GM15510 (cell line): Measurements from ENCODE around the gene HSBP1L1.

ENCODE experiments used
- POLR2A ChIP-seq: IDR thresholded peaks from 3 replicates; pipeline ENCODE4 v1.6.1; 2011; ENCODE audit warnings: borderline replicate concordance; ENCODE audit not compliant: insufficient read length; ENCODE audit errors: extremely low read depth

The HSBP1L1 gene

DNA sequence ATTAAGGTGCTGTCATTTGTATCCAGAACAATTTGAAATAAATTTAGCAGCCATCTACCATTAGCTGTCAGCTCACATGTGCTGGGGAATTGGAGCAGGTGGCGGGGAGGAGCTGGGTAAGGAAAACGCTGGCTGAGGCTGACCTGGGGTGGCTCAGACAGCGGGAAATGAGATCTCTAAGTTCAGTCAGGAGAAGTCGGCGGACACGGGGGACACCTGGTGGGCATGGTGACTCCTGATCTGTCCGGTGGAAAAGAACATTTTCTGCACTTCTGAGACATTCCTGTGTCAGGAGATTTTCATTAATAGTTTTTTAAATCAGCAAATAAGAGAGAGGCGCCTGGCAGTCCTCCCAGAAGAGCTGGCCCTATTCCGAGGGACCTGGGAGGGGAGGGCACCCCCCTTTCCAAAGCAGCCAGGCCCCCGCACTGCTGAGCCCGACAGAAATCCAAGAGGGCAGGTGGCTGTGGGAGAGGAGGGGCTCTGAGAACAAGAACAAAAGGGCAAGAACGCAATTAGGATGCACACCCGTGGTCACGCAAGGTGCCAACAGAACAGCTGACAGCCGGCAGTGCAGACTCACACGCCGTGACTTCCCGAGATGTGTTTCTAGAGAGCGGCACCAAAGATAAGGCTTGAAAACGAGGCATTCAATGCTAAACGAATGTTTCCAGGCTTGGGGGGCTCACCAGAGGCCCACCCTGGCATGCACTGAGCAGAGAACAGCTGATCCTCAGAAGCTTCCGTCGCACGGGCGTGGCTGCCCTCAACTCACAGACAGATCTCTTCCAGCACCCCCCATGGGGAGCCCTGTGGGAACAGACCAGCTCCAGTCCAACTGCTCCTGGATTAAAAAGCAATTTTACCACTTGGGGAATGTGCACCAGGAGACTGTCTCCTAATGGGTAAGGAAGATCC, 39.4 kb upstream of the HSBP1L1 start:
- no peak for TF ChIP-seq POLR2A

DNA sequence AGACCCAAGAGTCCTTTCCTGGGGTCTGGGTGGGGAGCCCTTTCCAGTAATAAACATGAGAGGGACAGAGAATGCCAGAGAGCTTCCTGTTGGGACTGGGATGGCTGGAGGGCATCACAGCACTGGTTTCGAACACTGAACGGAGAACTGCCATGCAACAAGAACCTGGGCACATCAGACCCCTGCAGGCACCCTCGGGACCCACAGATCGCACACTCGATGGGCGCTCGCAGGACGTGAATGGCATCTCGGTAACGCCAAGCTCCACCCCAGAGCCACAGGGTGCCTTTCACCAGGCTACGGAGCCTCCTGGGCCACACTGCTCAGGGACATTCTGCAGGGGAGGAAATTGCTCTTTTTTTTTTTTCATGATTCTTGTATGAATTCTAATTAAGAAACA, 38.1 kb upstream of the HSBP1L1 start:
- no peak for TF ChIP-seq POLR2A

DNA sequence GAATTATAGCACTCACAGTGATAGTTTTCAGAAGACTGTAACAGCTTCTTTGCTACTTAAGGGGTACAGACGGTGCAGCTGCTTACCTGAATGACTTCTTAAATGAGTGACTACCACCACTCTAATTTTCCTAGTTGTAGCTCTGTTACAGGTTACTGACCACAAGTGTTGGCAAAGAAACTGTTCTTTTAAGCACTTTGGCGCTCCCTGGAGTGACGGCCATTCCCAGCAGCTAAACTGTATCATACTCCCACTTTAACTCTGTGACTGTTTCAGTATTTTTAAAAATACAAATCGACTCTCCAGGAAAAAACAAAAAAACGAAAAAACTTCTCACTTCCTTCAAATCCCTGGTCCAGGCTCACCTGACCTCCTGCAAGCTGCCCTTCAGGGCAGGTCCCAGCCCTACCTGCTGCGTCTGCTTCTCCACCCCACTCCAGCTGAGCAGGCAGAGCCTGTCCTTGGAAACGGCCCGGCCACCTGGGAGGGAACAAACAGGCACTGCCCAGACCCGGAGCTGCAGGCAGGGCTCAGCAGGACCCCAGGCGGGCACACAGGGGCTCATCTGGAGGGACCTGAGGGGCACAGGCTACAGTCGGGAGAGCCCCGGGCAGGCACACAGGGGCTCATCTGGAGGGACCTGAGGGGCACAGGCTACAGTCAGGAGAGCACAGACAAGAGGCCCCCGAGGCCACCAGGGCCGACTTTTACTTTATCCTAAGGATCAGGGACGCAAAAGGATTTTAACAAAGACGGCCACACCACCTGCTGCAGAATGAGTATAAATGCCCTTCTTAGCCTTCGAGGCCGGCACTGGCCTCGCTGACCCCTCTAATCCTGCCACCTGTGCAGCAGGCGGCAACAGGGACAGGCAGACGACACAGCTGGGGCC, 37.5 kb upstream of the HSBP1L1 start:
- TF ChIP-seq POLR2A, result no peak

DNA sequence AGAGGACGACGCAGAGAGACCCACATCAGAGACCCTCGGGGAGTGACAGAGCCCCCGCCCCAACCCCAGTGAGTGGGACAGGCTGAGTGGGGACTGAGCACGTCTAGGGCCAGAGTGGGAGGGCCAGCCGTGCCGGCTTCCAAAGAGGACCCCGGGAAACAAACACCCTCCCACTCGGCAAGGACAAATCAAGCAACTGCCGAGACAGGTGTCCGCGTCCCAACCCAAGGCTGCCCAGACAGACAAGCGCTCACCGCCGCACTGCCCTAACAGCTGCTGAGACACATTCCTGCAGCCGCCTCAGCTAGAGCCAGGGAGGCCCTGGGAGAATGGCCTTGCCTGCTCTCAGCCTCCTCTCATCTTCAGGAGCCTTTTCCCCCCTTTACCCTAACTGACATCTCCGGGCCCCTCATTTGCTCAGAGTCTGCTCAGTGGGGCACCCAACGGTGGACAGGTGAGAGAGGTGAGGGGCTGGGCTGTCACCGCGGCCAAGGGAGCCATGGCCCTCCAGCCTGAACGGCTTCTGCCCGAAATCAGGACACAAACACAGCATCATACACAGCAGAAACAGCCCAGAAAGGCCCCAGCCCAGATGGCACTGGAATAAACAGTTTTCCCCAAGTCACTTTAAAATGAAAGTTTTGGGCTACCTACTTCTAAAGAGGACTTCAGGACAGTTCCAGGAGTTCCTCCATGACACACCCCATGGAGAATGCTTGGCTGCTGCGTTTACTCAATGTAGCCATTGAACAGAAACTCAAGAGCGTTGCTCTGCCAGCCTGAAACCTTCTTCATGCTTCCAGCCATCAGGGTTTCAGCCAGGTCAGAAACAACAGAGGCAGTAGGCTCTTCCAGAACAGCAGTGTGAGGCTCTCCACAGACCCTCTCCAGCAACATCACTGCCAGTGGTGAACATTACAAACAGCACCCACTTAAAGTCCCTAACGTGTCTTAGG, 36.6 kb upstream of the HSBP1L1 start:
- TF ChIP-seq POLR2A, result no peak

DNA sequence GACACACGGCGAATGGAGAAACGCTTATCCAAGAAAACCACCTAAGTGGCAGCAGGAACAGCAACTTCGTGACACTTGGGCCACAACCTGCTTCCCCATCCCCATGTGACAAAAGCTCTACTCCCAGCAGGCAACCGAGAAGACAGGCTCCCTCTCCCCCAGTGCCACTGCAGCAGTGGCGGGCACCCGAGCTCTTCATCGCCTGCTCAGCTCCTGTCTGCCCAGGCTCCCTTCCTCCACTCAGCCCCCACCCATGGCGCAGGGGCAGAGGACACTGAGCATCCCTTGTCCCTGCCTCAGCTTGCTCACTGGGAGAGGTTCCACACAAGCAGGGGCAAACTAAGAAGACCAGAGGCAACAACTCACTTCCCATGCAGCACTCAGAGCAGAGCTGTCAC, 35.9 kb upstream of the HSBP1L1 start:
- TF ChIP-seq POLR2A, result no peak

DNA sequence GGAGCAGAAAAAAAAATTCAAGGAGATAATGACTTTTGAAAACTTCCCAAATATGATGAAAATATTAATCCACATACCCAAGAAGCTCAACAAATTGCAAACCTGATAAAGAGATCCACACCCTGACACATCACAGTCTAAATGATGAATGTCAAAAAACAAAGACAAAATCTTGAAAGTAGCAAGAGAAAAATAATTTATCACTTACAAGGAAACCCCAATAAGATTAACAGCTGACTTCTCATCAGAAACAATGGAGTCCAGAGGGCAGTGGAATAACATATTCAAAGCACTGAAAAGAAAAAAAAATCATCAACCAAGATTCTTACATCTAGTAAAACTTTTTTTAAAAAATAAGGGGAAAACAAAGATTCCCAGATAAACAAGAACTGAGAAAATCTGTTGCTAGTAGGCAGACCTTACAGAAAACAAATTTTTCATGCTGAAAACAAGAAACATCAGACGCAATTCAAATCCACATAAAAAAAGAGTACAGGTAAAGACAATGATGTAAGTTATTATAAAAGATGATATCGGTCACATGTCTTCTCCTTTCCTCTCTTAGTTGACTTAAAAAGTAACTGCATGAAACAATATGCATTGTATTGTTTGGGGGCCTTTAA, 34.3 kb upstream of the HSBP1L1 start:
- TF ChIP-seq POLR2A, result no peak

DNA sequence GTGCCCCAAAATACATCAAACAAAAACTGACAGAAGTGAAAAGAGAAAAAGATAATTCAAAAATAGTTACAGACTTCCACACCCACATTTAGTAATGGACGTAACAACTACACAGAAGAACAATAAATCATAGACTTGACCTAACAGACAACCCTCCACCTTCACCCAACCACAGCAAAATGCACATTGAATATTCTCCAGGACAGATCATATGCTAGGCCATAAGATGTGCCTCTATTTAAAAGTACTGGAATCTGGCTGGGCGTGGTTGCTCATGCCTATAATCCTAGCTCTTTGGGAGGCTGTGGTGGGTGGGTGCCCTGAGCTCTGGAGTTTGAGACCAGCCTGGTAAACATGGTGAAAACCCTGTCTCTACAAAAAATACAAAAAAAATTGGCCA, 33.0 kb upstream of the HSBP1L1 start:
- TF ChIP-seq POLR2A, result no peak

DNA sequence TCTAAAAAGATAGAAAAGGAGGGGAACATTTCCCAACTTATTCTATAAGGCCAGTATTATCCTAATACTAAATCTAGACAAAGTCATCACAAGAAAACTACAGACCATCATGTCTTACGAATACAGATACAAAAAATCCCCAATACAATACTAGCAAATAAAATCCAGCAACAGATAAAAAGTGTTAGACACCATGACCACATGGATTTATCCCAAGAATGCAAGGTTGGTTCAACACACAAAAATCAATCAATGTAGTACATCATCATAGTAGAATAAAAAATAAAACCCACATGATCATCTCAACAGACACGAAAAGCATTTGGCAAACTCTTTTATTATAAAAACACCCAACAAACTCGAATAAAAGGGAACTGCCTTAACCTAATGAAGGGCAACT, 31.5 kb upstream of the HSBP1L1 start:
- no peak for TF ChIP-seq POLR2A

DNA sequence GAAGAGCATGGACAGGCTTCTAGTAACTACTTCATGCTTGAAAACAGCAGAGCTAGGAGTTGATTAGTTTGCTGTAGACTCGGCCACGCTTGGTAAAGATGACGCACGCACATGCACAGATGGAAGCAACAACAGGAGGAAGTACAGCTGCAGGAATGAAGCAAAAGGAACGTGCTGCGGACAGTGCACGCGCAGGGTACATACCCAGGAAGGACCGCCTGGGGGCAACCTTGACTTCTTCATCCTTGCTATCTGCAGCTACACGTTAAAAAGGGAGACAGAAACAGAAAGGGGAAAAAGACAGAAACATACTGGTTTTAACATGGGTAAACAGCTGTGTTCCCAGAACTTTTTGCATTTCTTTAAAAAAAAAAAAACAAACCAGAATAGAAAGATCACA, 30.7 kb upstream of the HSBP1L1 start:
- TF ChIP-seq POLR2A, result no peak

DNA sequence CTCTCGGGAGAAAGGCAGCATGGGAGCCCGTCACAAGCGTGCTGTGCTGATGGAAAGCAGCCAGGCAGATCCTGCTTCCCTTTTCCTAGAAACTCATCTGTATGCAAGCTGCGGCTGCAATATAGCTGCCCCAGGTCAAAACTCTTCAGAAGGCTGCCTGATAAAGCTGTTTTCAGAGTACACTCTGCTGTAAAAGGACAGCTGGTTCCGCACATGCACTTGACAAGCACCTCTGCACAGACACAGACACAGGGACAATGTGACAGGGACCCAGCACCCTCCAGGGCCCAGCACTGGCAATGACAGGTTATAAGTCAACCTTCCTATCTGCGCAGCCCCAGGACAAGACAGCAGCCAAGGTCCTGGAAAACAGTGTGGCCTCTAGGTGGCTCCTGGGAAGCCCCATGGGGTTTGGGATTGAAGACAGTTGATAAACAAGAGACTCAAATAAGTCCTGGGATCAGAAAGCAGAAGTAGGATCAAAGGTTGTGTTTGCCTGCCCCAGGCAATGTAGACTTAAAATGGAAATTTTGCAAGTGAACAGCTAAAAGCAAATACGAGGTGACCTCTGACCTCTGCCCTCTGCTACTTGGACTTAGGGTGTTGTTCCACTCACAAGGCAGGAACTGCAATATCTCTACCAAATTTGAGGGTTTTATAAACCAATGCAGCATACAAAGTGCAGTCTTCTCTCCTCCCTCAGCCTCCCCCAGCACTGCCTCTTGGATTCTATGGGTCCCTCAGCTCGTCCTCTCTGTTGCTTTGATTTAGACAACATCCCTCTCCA, 29.9 kb upstream of the HSBP1L1 start:
- TF ChIP-seq POLR2A, result no peak

DNA sequence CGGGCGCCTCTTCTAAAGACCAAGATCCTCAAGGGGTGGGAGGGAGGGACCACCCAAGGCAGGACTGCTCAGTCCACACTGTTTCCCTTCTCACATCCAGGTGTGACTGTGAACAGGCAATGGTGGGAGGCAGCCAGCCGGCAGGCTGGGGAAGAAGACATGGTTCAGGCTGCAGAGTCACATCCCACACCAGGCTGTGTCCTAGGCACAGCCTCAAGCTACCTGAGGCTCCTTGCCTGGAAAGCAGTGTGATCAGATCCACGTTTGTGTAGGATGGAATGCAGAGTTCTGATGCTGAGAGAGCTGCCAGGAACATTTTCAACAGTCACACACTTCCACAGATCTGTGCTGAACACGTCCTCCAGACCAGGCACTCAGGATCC, 29.4 kb upstream of the HSBP1L1 start:
- TF ChIP-seq POLR2A, result no peak

DNA sequence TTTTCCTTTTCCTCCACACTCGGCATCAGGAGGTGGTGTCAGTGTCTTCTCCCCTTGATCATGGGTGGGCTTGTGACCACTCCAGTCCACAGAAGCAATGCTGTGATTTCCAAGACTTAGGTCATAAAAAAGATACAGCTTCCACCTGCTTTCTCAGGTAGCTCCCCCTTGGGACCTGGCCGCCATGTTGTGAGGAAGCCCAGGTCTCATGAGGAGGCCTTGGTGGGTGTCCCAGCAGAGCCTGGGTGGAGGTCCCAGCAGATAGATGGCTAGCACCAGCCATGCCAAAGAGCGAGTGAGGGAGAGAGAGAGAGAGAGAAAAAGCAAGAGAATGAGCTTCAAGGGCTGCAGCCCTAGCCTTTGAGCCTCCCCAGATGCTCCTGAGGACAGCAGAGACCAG, 28.9 kb upstream of the HSBP1L1 start:
- no peak for TF ChIP-seq POLR2A

DNA sequence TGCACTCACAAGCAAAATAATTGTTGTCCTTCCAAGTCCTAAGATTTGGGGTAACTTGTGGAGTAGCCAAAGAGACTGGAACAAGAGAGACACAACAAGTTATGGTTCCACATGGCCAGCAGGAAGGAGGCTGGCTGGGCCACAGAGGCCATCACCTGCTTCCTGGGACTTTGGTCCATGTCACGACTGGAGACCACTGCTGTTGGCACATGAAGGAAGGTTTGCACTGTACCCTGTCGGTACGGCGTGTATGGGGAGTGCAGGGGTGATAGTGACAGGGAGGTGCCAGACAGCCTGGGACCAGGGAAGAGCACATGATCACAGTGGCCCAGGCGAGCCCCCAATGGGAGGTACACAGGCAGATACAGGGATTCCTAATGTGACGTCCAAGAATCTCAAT, 28.5 kb upstream of the HSBP1L1 start:
- no peak for TF ChIP-seq POLR2A
